GM21576 (cell line): ENCODE results near the gene HS1BP3.

ENCODE experiments used
- ATAC-seq: cut with Tn5 transposase; IDR thresholded peaks from one replicate; pipeline ENCODE4 v1.9.1; 2021; ENCODE audit warnings: mild to moderate bottlenecking, moderate library complexity; ENCODE audit not compliant: unreplicated experiment

Gene HS1BP3

GRCh38 chr2:20620271-20620681 is 30.6 kb downstream of the HS1BP3 start:
- no peak for ATAC-seq

DNA sequence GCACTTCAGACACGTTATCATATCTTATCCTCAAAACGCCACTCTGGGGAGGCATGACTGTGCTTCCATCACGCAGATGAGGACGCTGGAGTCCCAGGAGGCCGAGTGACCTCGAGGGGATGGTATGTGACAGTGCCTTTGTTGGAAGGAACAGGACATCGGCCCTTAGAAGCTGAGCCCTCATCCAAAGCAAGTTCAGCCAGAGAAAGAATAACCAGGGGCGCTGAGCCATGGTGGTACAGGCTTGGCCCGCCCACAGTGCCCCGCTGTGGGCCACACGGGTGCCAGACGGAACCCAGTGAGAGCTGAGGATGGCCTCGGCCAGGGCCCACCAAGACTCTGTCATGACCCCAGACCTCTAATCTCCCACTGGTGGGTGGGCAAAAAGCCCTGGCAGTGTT is 31.3 kb downstream of the HS1BP3 start:
- ATAC-seq: no peak

- no peak for ATAC-seq
Measured at GRCh38 chr2:20618886-20619521, 31.9 kb downstream of the HS1BP3 start.

- ATAC-seq: no peak
Measured at GRCh38 chr2:20618468-20618885, 32.4 kb downstream of the HS1BP3 start.

GRCh38 chr2:20617892-20618467 is 32.9 kb downstream of the HS1BP3 start:
- no peak for ATAC-seq

DNA sequence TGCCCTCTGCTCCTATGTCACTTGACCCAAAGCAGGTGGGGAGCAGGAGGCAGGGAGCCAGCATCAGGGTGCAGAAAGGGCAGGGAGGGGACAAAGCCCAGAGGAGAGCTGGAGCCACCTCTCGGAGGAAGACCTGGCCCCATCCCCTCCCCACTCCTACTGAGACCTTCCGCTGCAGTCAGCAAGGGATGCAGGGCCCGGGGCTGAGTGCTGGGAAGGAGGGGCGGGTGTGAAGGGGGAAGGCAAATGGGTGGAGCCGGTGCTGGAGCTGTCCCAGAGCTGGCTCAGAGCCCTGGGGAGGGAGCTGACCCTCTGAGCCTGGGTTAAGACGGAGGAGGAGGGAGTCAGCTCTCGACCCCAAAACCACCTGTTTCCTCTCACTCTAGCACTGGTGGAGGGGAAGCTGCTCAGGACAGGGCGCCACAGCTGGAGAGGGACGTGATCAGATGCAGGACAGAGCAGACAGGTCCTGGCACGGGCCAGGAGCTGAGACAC is 33.8 kb downstream of the HS1BP3 start:
- ATAC-seq: no peak

DNA sequence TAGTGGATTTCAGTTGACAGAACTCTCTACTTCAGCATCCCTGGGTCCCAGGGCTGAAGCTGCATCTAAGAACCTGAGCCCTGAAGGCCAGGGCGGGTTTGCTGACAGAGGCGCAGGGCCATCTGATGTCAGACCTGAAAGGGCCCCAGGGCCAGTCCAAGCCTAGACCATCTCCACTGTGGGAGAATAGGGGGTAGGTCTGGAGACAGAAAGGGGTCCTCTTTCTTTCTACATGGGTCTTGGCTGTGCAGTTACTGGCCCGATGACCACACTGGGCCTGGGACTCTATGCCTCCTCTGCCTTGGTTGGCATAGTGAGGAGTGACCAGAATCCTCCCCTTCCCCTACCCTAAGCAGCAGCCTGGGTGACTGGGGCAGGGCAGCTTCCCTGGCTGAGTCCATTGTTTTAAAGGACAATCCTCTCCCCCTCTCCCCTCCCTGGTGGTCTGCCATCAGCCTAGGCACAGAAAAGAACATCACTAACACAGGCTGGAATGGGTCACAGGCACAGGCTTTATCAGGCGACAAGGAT is 34.5 kb downstream of the HS1BP3 start:
- no peak for ATAC-seq

GRCh38 chr2:20615466-20616241 is 35.2 kb downstream of the HS1BP3 start:
- no peak for ATAC-seq

GRCh38 chr2:20615068-20615465 is 35.8 kb downstream of the HS1BP3 start:
- no peak for ATAC-seq

- no peak for ATAC-seq
Measured at GRCh38 chr2:20614201-20615067, 36.5 kb downstream of the HS1BP3 start.

GRCh38 chr2:20612925-20613916 is 37.7 kb downstream of the HS1BP3 start:
- no peak for ATAC-seq

- no peak for ATAC-seq
Measured at GRCh38 chr2:20611844-20612356, 39.0 kb downstream of the HS1BP3 start.

DNA sequence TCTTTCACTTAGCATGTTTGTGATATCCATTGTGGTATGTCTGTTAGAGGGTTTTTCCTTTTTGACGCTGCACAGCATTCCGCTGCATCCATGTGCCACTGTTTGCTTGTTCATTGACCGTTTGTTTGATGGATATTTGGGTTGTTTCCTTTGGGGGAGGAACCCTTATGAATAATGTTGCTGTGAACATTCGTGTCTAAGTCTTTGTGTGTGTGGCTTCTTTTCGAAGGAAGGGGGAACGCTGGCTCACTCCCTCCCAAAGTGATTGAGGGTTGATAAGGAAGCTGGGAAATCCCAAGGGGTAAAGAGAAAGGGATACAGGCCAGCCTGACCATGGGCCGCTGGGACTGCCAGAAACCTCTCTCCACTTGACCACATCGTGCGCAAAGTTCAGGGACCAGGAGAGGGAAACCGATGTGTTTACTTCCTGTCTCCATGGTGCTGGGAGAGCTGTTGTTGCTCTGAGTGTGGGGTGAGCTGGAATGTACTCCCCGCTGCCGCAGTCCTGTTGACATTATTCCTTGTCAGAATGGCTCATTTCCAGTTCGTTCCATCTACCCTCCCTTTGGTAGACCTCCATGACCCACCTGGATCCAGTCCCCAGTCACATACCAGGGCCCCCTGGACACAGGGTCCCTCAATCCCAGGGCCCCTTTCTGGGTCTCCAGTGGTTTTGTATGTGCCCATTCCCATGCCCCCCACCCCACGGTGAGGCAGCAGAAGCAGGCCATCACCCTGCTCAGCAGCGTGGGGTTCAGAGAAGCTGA is 39.6 kb downstream of the HS1BP3 start:
- no peak for ATAC-seq

GRCh38 chr2:20609995-20610357 is 40.9 kb downstream of the HS1BP3 start:
- ATAC-seq: no peak

GRCh38 chr2:20609349-20609994 is 41.4 kb downstream of the HS1BP3 start:
- ATAC-seq: no peak

- no peak for ATAC-seq
Measured at GRCh38 chr2:20608666-20609348, 42.1 kb downstream of the HS1BP3 start.

- ATAC-seq: no peak
Measured at GRCh38 chr2:20607446-20607845, 43.5 kb downstream of the HS1BP3 start.

- no peak for ATAC-seq
Measured at GRCh38 chr2:20606198-20606597, 44.7 kb downstream of the HS1BP3 start.
